ENCODE results near the gene BAG1. TPM values are rescaled to one million over a fixed set of nuclear protein-coding genes. Genes with fewer than 3 reads are reported as not detected.

BAG1 gene
- total RNA-seq, 1 experiment from 2014 or later = 103 TPM

DNA sequence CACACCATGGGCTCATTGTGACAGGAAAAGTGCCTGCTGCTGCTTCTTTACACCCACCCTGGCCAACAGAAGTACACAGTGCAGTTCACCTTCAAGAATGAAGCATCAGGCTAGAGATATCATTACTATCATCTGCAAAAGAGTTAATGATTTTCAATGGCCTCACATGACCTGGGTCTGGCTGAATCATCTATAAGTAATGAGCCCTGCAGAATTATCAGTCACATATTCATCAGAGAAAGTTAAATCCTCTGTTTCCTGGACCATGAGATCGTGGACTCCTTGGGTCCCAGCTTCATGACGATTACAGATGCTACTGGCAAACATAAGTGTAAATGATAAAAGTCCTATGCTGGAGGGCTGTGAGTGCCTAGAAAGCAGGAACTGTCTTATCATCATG, 8.3 kb downstream of the BAG1 start:
- H3K9me3 ChIP-seq (ENCODE audit: low read length) = no peaks in the 10 kb centered on the region
- ATAC-seq (no peak), DNase-seq (no peak)
- H3K4me1 ChIP-seq (ENCODE audit: insufficient read depth, low read length) = no peaks in the 10 kb centered on the region
- intact Hi-C loops (cut with micrococcal nuclease) = no loop called here
- TF ChIP-seq EZH2phosphoT487 (IDR thresholded peaks at IDR 0.05; ENCODE audit: borderline replicate concordance, low read length) (no peak), EZH2 (IDR thresholded peaks at IDR 0.05; ENCODE audit: low read length, unreplicated experiment) (no peak), CTCF (conservative IDR thresholded peaks at IDR 0.05; ENCODE audit: low read depth, low read length) (no peak)
- peaks cover 4% of the 10 kb centered on the region for H3F3A ChIP-seq (ENCODE audit: low read length, unreplicated experiment)
- H3K9ac ChIP-seq (ENCODE audit: low read length) = no peak overlapping the region
- H2AFZ ChIP-seq (ENCODE audit: low read length) = no peak overlapping the region
- no peaks in the 10 kb centered on the region for H3K27me3 ChIP-seq (ENCODE audit: low read length)
- H3K4me2 ChIP-seq (ENCODE audit: low read length) = no peak overlapping the region
- peaks cover 60% of the 10 kb centered on the region for H3K36me3 ChIP-seq (ENCODE audit: low read depth, low read length)
- H3K79me2 ChIP-seq (ENCODE audit: low read length) = peaks cover 17% of the 10 kb centered on the region; the same call in 1 of the 2 replicates
- no peak overlapping the region for H3K4me3 ChIP-seq (ENCODE audit: low read length)
- BruUV-seq (replicated peaks) = no TSS peak
- ChIA-PET CTCF (no interaction called here), POLR2A (ENCODE audit: unreplicated experiment) (no interaction called here)
- H4K20me1 ChIP-seq (ENCODE audit: low read length) = no peaks in the 10 kb centered on the region
- no peak overlapping the region for H3K27ac ChIP-seq (ENCODE audit: low read length)
- no peaks in the 10 kb centered on the region for H3K9me2 ChIP-seq (replicated peaks; ENCODE audit: low read length)

DNA sequence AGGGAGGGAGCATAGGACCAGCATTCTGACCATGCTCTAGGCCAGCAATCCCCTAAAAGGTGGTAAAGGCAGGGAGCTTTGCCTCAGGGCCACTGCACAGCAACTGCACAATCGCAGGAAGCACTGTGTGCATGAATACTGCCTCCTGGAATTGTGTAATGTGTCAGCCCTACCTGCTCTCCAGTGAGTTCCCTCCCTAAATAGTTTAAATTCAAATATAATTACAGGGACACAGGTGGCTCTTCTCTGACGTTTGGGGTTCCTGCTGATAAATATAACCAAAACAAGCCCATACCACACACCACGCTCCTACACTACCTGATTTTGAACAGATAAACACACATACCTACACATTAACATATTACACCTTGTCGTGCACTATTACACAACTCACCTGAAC, 9.0 kb downstream of the BAG1 start:
- DNase-seq (no peak), ATAC-seq (no peak)
- intact Hi-C loops (cut with micrococcal nuclease) = no loop called here
- H3F3A ChIP-seq (ENCODE audit: low read length, unreplicated experiment) = peaks cover 4% of the 10 kb centered on the region
- H3K36me3 ChIP-seq (ENCODE audit: low read depth, low read length) = peaks cover 53% of the 10 kb centered on the region
- H3K9me3 ChIP-seq (ENCODE audit: low read length) = no peaks in the 10 kb centered on the region
- peaks cover 10% of the 10 kb centered on the region; the same call in 1 of the 2 replicates for H3K79me2 ChIP-seq (ENCODE audit: low read length)
- TF ChIP-seq EZH2phosphoT487 (IDR thresholded peaks at IDR 0.05; ENCODE audit: borderline replicate concordance, low read length) (no peak), CTCF (conservative IDR thresholded peaks at IDR 0.05; ENCODE audit: low read depth, low read length) (no peak)
- no peak overlapping the region for H3K4me2 ChIP-seq (ENCODE audit: low read length)
- H3K27ac ChIP-seq (ENCODE audit: low read length) = no peak overlapping the region
- no peak overlapping the region for H3K4me3 ChIP-seq (ENCODE audit: low read length)
- BruUV-seq (replicated peaks) = no TSS peak
- H4K20me1 ChIP-seq (ENCODE audit: low read length) = no peaks in the 10 kb centered on the region
- H3K9ac ChIP-seq (ENCODE audit: low read length) = no peak overlapping the region
- H3K27me3 ChIP-seq (ENCODE audit: low read length) = no peaks in the 10 kb centered on the region
- no peaks in the 10 kb centered on the region for H3K4me1 ChIP-seq (ENCODE audit: insufficient read depth, low read length)
- CTCF ChIA-PET = no interaction called here
- H2AFZ ChIP-seq (ENCODE audit: low read length) = no peak overlapping the region
- H3K9me2 ChIP-seq (replicated peaks; ENCODE audit: low read length) = no peaks in the 10 kb centered on the region
- POLR2A ChIA-PET (ENCODE audit: unreplicated experiment) = no interaction called here

GRCh38 chr9:33255014-33255413, 9.5 kb downstream of the BAG1 start:
- Histone ChIP-seq H3K27me3 (ENCODE audit: low read length) (no peaks in the 10 kb centered on the region), H3K27ac (ENCODE audit: low read length) (no peak overlapping the region), H3K9me2 (replicated peaks; ENCODE audit: low read length) (no peaks in the 10 kb centered on the region), H3K79me2 (ENCODE audit: low read length) (peaks cover 5% of the 10 kb centered on the region; the same call in 1 of the 2 replicates), H4K20me1 (ENCODE audit: low read length) (no peaks in the 10 kb centered on the region), H3K9ac (ENCODE audit: low read length) (no peak overlapping the region), H3K4me1 (ENCODE audit: insufficient read depth, low read length) (no peaks in the 10 kb centered on the region), H3K4me3 (ENCODE audit: low read length) (no peak overlapping the region), H3K36me3 (ENCODE audit: low read depth, low read length) (peaks cover 48% of the 10 kb centered on the region), H3F3A (ENCODE audit: low read length, unreplicated experiment) (peaks cover 4% of the 10 kb centered on the region), H3K4me2 (ENCODE audit: low read length) (no peak overlapping the region), H3K9me3 (ENCODE audit: low read length) (no peaks in the 10 kb centered on the region), H2AFZ (ENCODE audit: low read length) (no peak overlapping the region)
- DNase-seq = no peak
- POLR2A ChIA-PET (ENCODE audit: unreplicated experiment) = no interaction called here
- TF ChIP-seq EZH2phosphoT487 (IDR thresholded peaks at IDR 0.05; ENCODE audit: borderline replicate concordance, low read length) (no peak), EZH2 (IDR thresholded peaks at IDR 0.05; ENCODE audit: low read length, unreplicated experiment) (no peak), CTCF (conservative IDR thresholded peaks at IDR 0.05; ENCODE audit: low read depth, low read length) (no peak)
- ATAC-seq = no peak
- intact Hi-C loops (cut with micrococcal nuclease) = no loop called here
- no TSS peak for BruUV-seq (replicated peaks)
- CTCF ChIA-PET = no interaction called here
